OCI-LY7 (cell line): ENCODE data around the gene PDSS2.

ENCODE experiments used
- CTCF ChIP-seq: fragments of 200-600 bp; sonication (generic); conservative IDR thresholded peaks from 2 replicates; pipeline ENCODE4 v1.5.1; 2014; ENCODE audit warnings: mild to moderate bottlenecking, antibody characterized with exemption, low read length, moderate library complexity, mixed read lengths
- EZH2phosphoT487 ChIP-seq: fragments of 200-600 bp; sonication (generic); IDR thresholded peaks from 2 replicates; pipeline ENCODE4 v1.6.1; 2018; ENCODE audit warnings: low read depth, borderline replicate concordance, mild to moderate bottlenecking, mixed run types, antibody characterized with exemption, low read length, moderate library complexity, mixed read lengths

- TF ChIP-seq CTCF: no peak
- TF ChIP-seq EZH2phosphoT487: no peak
Observed at GRCh38 chr6:107122748-107123147, 336.6 kb downstream of the PDSS2 start.
